ENCODE data around the gene TPP1. TPM values are rescaled to one million over a fixed set of nuclear protein-coding genes. Genes with fewer than 3 reads are reported as not detected.

The TPP1 gene
- 100 to 1,000 TPM in 1 of 2 donors, 10 to 100 TPM in 1; 71.7 to 105 TPM for total RNA-seq
- long read RNA-seq, transcript TPP1-201 (13 exons, 3,560 nt): major isoform, 5 of 15 reads
- long read RNA-seq, partial matches to known transcripts: 4 of 15 reads
- long read RNA-seq, other reads (novel, unspliced or antisense): 2 of 15 reads

- ATAC-seq (peak; percentile 99), DNase-seq (peak; percentile 92 to 93)
- intact Hi-C loops (cut with DNase I, micrococcal nuclease): loop anchor here in 1 of 2 donors (10.0 kb wide), 1 partner anchor 234 kb away; no protein-coding TSS in a partner anchor
Observed at GRCh38 chr11:6619004-6619745, at the start of gene TPP1. TSS of gene TPP1 (minus strand) at chr11:6619422. CDS start at chr11:6619400, 22 bp downstream.

GRCh38 chr11:6667733-6668374 lies 48.6 kb upstream of the TPP1 start:
- ATAC-seq (peak; percentile 53), DNase-seq (no peak)
- intact Hi-C loops (cut with DNase I, micrococcal nuclease): no loop called here

- intact Hi-C loops (cut with DNase I, micrococcal nuclease): no loop called here
- no peak for DNase-seq
- no peak for ATAC-seq
Observed at GRCh38 chr11:6666302-6667183, 47.3 kb upstream of the TPP1 start.

GRCh38 chr11:6664551-6664950 lies 45.3 kb upstream of the TPP1 start:
- intact Hi-C loops (cut with DNase I, micrococcal nuclease): no loop called here
- no peak for DNase-seq
- no peak for ATAC-seq

- intact Hi-C loops (cut with DNase I, micrococcal nuclease): no loop called here
- DNase-seq: no peak
- ATAC-seq: no peak
Observed at GRCh38 chr11:6663794-6664469, 44.7 kb upstream of the TPP1 start.

GRCh38 chr11:6660712-6661111 lies 41.5 kb upstream of the TPP1 start:
- intact Hi-C loops (cut with DNase I, micrococcal nuclease): no loop called here
- no peak for ATAC-seq
- DNase-seq: no peak

- intact Hi-C loops (cut with DNase I, micrococcal nuclease): no loop called here
- ATAC-seq (no peak), DNase-seq (no peak)
Observed at GRCh38 chr11:6658647-6659046, 39.4 kb upstream of the TPP1 start.

- ATAC-seq (no peak), DNase-seq (no peak)
Observed at GRCh38 chr11:6657346-6657745, 38.1 kb upstream of the TPP1 start.

GRCh38 chr11:6656936-6657335 lies 37.7 kb upstream of the TPP1 start:
- intact Hi-C loops (cut with DNase I, micrococcal nuclease): no loop called here
- DNase-seq: no peak
- ATAC-seq: no peak

More at GRCh38 chr11:6657346-6657745, 38.1 kb upstream of the TPP1 start:
- intact Hi-C loops (cut with DNase I, micrococcal nuclease): no loop called here

- no peak for ATAC-seq
- no peak for DNase-seq
- intact Hi-C loops (cut with DNase I, micrococcal nuclease): no loop called here
Observed at GRCh38 chr11:6656584-6656915, 37.3 kb upstream of the TPP1 start.

- DNase-seq: no peak
- ATAC-seq: no peak
- intact Hi-C loops (cut with DNase I, micrococcal nuclease): no loop called here
Observed at GRCh38 chr11:6655790-6656583, 36.8 kb upstream of the TPP1 start, which contains the start of gene DCHS1. TSS of gene DCHS1 (minus strand) at chr11:6655809. CDS start at chr11:6641613, 14,196 bp downstream.

- peak; percentile 58 for ATAC-seq
- intact Hi-C loops (cut with DNase I, micrococcal nuclease): no loop called here
- DNase-seq: peak in 1 of 2 donors; percentile 31
Observed at GRCh38 chr11:6655020-6655789, 36.0 kb upstream of the TPP1 start.

- no peak for ATAC-seq
- intact Hi-C loops (cut with DNase I, micrococcal nuclease): no loop called here
- no peak for DNase-seq
Observed at GRCh38 chr11:6654281-6655019, 35.2 kb upstream of the TPP1 start.

GRCh38 chr11:6653656-6654055 lies 34.4 kb upstream of the TPP1 start:
- intact Hi-C loops (cut with DNase I, micrococcal nuclease): no loop called here
- DNase-seq: no peak
- no peak for ATAC-seq

- DNase-seq (no peak), ATAC-seq (no peak)
- intact Hi-C loops (cut with DNase I, micrococcal nuclease): no loop called here
Observed at GRCh38 chr11:6653097-6653496, 33.9 kb upstream of the TPP1 start.

- ATAC-seq: no peak
- intact Hi-C loops (cut with DNase I, micrococcal nuclease): no loop called here
- no peak for DNase-seq
Observed at GRCh38 chr11:6652182-6652581, 33.0 kb upstream of the TPP1 start.

GRCh38 chr11:6650980-6651379 lies 31.8 kb upstream of the TPP1 start:
- DNase-seq (no peak), ATAC-seq (no peak)
- intact Hi-C loops (cut with DNase I, micrococcal nuclease): no loop called here
